ENCODE measurements around the gene SLC7A4.
"Not testable (repeated sequence)": the region's sequence is repeated elsewhere in the genome, so short reads cannot be mapped to it uniquely, and the experiment has no call there.

SLC7A4 gene

DNA sequence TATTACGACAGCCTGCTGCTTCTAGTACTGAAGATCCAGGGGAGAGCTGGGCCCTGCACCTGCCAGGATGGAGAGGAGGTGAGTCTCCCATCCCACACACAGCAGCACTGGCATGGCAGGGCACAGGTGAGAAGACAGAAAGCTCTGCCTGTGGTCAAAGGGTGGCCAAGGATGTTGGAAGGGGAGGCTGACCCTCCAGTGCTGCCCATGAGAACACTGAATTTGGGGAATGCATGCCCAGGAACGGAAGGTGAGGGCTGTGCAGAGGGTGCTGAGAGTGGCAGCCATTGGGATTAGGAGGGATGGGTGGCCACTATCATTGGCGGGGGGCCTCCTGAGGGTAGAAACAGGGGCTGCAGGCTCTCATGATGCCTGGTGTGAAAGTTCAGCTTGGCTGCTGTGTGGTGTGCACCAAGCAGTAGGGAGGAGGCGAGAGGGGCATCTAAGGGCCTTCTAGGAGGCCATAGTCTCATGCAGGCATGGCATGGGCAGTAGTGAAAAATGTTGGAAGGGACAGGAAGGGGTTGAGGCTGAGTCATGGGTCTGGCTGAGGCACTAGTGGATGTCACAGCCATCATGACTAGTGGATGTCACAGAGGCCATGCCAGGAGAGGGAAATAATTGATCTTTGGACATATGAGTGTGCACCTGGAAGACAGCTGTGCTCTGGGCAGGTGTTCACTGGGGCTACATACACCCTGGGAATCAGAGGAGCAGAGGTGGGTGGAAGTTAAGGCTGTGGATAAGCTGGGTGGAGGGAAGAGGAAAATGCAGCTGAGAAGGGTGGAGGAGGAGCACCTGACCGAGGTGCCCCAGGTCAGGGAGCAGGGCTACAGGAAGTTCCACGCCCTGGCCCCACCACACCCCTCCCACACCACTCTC lies 10.9 kb upstream of the SLC7A4 start:
- no peak for DNase-seq

DNA sequence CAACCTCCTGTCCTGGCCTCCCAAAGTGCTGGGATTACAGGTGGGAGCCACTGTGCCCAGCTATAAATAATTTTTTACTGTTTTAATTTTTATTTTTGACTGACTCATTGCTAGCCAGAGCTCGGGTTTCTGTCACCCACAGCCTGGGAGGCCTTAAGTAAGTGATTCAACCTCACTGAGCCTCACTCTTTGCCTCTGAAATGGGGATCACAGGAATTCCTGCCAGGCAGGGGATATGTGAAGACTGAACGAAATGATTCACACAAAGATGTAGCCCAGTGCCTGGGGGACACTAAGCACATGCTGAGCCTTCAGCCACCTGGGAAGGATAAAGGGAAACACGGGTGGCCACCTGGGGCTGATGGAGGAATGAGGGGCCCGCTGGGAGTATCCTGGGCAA lies 9.6 kb upstream of the SLC7A4 start:
- DNase-seq: no peak

DNA sequence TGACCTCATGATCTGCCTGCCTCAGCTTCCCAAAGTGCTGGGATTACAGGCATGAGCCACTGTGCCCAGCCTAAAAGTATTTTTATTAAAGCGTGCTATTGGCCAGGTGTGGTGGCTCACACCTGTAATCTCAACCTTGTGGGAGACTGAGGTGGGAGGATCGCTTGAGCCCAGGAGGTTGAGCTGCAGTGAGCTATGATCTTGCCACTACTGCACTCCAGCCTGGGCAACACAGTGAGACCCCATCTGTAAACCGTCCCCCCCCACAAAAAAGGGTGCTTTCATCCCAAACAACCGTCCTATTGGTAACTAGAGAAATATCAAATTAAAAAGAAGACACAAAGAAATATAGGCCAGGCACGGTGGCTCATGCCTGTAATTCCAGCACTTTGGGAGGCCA lies 6.8 kb upstream of the SLC7A4 start:
- DNase-seq: not testable (repeated sequence)

DNA sequence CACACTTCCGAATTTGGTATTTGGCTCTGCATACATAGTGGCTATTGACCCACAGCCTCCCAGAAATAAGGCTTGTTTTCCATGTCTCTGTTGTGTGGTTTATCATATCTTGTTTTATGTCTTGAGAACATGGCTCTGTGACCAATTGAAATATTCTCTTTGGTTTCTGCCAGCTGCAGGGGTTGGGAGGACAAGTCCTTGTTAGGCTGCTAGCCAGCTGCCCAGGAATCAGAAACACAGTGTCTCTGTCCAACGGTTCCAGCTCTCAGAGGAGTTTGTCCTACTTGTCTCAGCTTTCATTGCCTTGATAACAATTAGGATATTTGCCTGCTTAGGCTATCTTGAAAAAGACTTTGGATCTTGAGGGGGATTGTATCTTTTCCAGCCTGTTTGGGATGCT lies 6.0 kb upstream of the SLC7A4 start:
- DNase-seq: no peak

- no peak for DNase-seq
These were observed 2.6 kb upstream of the SLC7A4 start for GRCh38 chr22:21034989-21035388.

GRCh38 chr22:21033895-21034294 lies 1.5 kb upstream of the SLC7A4 start:
- DNase-seq: no peak

DNA sequence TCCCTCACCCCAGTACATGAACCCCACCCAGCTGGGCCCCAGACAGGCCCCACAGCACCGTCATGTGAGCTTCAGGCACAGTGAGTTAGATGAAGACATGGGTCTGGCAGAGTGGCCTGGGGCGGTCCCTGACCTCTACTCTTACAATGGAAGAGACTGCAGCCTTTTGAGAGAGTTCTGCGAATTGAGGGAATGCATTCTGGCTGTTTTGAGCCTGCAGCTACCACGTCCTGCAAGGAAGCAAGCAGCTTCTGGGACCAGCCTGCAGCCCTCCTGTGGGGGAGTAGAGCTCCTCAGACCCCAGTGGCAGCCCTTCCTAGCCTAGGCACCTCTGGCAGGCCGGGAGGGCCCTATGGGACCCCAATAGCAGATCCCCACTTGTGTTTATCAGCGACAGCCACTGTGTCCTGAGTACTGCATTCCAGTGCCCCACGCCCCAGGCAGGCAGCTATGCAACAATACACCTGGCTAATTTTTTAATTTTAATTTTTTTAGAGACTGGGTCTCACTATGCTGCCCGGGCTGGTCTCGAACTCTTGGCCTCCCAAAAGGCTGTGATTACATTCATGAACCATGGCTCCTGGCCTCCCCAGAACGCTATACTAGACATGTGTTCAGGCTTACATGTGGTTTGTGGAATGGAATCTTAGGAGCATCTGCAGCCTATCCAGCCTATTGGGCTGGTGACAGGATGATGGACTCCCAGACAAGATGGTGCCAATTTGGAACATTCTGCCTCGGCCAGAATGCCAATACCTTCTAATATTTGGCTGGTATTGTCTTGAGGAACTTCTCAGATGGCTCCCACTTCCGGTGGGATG lies 717 bp upstream of the SLC7A4 start:
- no peak for DNase-seq

- DNase-seq: no peak
These were observed 770 bp downstream of the SLC7A4 start for GRCh38 chr22:21031545-21032036.

GRCh38 chr22:21030621-21031544 lies 1.5 kb downstream of the SLC7A4 start:
- DNase-seq: no peak

GRCh38 chr22:21030032-21030431 lies 2.3 kb downstream of the SLC7A4 start:
- no peak for DNase-seq

- DNase-seq: no peak
These were observed 2.8 kb downstream of the SLC7A4 start for GRCh38 chr22:21029486-21030025.

DNA sequence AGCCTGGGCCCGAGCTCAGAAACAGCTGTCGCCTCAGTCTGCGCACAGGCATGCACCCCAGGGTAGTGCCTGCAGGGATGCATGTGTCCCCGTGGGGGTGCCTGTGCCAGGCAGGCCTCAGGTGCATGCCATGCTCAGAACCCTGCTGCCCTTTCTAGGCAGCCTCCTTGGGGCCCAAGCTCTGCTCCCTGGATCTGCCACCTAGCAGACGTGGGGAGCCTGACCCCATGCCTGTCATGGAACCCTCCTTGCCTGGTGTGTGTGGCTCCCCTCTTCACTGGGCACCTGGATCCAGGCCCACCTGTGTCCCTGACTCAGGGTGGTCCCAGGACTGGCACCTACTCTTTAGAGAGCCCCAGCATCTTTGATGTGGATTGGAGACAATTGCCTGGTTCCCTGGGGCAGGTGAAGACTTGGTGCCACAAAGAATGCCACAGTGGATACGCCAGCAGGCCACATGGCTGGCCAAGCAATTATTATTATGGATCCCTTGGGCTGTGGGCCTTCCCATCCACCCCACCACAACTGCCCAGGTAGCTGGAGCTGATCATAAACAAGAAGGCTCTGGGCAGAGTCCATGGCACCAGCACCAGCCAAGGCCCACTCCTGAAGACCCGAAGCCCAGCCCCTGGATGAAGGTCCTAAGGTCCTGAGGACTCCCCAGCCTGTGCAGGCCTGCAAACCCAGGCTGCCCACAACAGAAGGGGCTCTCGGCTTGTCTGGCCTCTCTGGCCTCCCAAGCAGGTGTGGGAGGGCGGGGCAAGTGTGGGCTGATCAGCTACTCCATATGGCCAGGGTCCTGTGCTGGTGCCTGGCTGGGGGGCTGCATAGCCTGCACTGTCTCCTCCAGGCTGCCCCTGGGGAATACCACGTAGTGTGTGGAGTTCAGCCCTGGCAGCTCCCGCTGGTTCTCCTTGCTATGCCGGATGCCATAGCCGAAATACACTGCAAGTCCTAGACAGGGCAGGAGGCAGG lies 3.8 kb downstream of the SLC7A4 start:
- no peak for DNase-seq

DNA sequence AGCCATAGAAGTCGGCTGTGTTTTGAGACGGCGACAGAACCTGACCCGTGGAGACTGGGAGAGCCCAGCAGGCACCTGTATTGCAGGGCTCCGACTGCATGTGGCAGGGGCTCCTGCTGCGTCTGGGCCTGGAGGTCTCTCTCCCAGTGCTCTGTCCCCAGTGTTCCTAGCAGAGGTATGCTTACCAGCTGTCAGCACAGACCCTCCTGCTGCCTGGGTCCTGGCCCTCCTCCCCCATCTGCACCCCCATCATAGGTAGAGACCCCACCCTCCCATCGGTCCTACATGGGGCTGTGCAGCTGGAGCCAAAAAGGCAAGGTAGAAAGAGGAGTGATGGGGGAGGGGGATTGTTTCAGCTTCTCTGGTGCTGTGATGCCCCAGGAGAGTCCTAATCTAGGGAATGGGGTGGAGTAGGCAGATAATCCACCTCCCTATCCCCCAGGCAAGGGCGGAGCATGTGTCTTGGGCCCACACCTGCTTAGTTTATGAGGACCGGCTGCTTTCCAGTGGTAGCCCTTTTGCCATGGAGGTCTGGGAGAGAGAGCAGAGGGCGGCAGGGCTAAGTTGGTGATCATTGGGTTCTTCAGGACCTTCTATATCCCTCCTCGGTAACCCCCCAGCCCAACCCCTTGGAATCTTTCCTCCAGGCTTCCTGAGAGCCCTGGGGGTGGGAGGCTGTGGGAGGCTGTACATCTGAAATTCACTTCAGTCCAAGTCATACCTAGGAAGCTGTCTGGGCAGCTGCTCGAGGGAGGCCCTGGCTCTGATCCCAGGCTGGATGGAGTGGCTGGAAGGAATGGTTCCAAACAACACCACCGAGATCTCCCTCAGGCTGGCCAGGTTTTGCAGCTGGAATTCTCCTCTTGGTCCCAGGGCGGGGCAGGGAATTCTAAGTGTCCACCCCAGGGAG lies 5.3 kb downstream of the SLC7A4 start:
- no peak for DNase-seq

GRCh38 chr22:21025763-21026755 lies 6.3 kb downstream of the SLC7A4 start:
- no peak for DNase-seq

DNA sequence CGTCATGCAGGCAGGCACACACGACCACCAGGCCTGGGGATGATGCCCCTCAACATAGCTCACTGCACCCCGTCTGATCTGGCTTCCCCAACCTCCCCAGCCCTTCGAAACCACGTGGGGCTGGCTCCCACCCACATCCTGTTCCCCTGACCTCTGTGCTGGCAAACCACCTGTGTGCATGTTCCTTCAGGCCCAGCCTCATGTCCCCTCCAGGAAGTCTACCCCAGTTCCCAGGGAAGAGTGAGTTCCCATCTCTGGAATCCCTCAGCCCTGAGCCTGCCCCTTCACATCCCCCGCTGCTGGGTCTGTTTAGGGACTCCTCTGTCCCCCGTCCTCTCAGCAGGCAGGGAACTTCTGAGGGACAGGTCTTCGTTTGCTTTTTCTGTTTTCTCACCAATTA lies 7.1 kb downstream of the SLC7A4 start:
- DNase-seq: no peak

DNA sequence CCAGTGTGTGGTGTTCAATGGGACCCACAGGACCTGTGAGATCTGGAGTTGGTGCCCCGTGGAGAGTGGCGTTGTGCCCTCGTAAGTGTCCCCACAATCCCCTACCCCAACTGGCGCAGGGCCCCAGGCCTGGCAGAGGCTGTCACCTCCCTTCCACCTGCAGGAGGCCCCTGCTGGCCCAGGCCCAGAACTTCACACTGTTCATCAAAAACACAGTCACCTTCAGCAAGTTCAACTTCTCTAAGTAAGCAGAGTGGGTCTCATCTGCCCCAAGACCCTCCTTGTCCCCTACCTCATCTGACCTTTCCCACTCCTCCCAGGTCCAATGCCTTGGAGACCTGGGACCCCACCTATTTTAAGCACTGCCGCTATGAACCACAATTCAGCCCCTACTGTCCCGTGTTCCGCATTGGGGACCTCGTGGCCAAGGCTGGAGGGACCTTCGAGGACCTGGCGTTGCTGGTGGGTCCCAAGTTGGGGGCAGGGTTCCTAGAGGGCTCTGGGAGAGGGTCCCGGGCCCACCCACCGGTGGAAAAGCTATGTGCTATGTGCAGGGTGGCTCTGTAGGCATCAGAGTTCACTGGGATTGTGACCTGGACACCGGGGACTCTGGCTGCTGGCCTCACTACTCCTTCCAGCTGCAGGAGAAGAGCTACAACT lies 9.3 kb downstream of the SLC7A4 start:
- no peak for DNase-seq

GRCh38 chr22:21022507-21022906 lies 9.9 kb downstream of the SLC7A4 start:
- DNase-seq: no peak

DNA sequence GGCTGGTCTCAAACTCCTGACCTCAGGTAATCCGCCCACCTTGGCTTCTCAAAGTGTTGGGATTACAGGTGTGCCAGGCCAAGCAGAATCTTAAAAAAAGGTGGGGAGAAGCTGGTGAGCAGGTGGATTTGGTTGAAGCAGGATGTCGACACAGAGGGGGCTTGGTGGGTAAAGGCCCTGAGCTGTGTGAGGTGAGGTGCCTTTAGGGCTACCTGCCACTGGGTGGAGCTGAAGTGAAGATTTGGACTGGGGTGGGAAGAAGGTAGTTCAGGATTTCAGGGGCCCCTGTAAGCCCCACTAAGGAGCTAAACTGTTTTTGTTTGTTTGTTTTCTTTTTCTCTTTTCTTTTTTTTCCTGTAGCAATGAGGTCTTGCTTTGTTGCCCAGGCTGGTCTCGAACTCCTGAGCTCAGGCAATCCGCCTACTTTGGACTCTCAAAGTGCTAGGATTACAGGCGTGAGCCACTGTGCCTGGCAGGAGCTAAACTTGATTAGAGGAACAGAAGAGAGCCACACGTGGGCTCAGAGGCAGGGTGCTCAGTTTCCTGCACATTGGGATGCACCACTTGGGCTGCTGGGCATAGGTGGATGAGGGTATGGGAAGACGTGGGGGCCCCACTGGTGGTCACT lies 11.4 kb downstream of the SLC7A4 start:
- DNase-seq: no peak

All from stimulated activated CD4-positive, alpha-beta T cell treated with anti-CD3 and anti-CD28 coated beads, Interleukin-4, amount 100 ng/mL, for 1 hour (primary cell).